Gastroesophageal sphincter (tissue), 4 donors: ENCODE measurements around the gene ADGRL1. TPM values are rescaled to one million over a fixed set of nuclear protein-coding genes. Genes with fewer than 3 reads are reported as not detected.
"Not testable (repeated sequence)": the region's sequence is repeated elsewhere in the genome, so short reads cannot be mapped to it uniquely, and the experiment has no call there.

Experiments
- ATAC-seq: fragments of 150-250 bp; one replicate; pipeline ENCODE4 v1.9.1; 2016; ENCODE audit warnings: mild to moderate bottlenecking, moderate library complexity
- H3K27ac ChIP-seq, 4 donors: fragments of 200-600 bp; sonication (generic) in 3 of 4; 1 replicate in 3 of 4; 2 replicates in 1 of 4; pipeline ENCODE4 v1.5.1; 2016 to 2019
- H3K27me3 ChIP-seq: fragments of 200-600 bp; sonication (generic); one replicate; pipeline ENCODE4 v1.5.1; 2019
- H3K36me3 ChIP-seq, 2 donors: fragments of 200-600 bp; sonication (generic); one replicate each; pipeline ENCODE4 v1.5.1; 2019; ENCODE audit warnings: control low read depth in 1 of 2
- H3K4me1 ChIP-seq, 3 donors: fragments of 200-600 bp; sonication (generic); 1 replicate in 2 of 3; 2 replicates in 1 of 3; pipeline ENCODE4 v1.5.1; 2016 to 2019; ENCODE audit warnings: control low read depth in 2 of 3
- H3K4me3 ChIP-seq, 2 donors: fragments of 200-600 bp; sonication (generic); one replicate each; pipeline ENCODE4 v1.5.1; 2019; ENCODE audit warnings: mild to moderate bottlenecking in 1 of 2, moderate library complexity in 1 of 2
- H3K9me3 ChIP-seq, 3 donors: fragments of 200-600 bp; sonication (generic); one replicate each; pipeline ENCODE4 v1.5.1; 2017 to 2019; ENCODE audit warnings: control low read depth in 2 of 3
- CTCF ChIP-seq, 4 experiments: fragments of 200-600 bp in 2 of 4; fragments of 450-650 bp in 2 of 4; sonication (generic) in 1 of 4; IDR thresholded peaks; one replicate each; pipeline ENCODE4 v1.5.1; 2017 to 2019; ENCODE audit warnings: antibody characterized with exemption in 4 of 4, mild to moderate bottlenecking in 2 of 4, moderate library complexity in 2 of 4
- EP300 ChIP-seq: sonication (generic); formaldehyde crosslinking; IDR thresholded peaks from one replicate; pipeline ENCODE4 v1.6.1; 2017; ENCODE audit warnings: antibody characterized with exemption, mild to moderate bottlenecking
- POLR2A ChIP-seq, 2 donors: fragments of 450-650 bp; IDR thresholded peaks; one replicate each; pipeline ENCODE4 v1.6.1; 2017; ENCODE audit warnings: antibody characterized with exemption in 2 of 2, mild to moderate bottlenecking in 2 of 2, moderate library complexity in 1 of 2
- POLR2AphosphoS5 ChIP-seq: sonication (generic); formaldehyde crosslinking; IDR thresholded peaks from one replicate; pipeline ENCODE4 v1.6.1; 2017; ENCODE audit warnings: antibody characterized with exemption
- WGBS, 2 donors: methylation state at CpG; one replicate each; pipeline ENCODE4 v1.1.5; 2018; ENCODE audit warnings: low coverage in 1 of 2; 5-methylcytosine and 5-hydroxymethylcytosine counted together
- total RNA-seq, 4 donors: library from RNA; depleted of rRNA; stranded (reverse); fragments of >200 nt; gene quantifications; one replicate each; pipeline ENCODE4 v1.1.0, GENCODE V29; 2016

ADGRL1 gene
- total RNA-seq, 4 donors from 2014 or later = 13.3 to 47.9 (median 21.1) TPM

DNA sequence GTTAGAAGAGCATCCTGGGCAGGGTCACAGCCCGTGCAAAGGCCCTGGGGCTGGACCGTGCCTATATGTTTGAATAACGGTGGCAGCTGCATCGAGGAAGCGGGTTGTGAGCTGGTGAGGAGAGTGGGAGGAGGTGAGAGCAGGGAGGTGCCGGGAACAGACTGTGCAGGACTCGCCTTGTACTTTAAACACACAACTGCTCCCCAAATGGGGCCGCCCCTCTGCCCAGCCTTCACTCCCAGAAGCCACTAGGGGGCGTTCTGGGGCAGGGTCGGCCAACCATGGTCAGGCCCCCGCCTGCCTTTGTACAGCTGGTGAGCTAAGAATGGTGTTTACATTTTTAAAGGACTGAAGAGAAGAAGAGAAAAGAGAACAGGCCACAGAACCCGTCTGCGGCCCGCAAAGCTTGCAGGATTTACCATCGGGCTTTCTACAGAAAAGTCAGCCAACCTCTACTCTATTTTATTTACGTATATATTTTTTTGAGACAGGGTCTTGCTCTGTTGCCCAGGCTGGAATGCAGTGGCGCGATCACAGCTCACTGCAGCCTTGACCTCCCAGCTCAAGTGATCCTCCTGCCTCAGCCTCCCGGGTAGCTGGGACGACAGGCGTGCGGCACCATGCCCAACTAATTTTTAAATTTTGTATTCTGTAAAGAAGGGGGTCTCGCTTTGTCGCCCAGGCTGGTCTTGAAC, 5.7 kb downstream of the ADGRL1 start:
- ATAC-seq = peak; percentile 68
- H3K4me3 ChIP-seq, H3K27me3 ChIP-seq, H3K9me3 ChIP-seq, H3K36me3 ChIP-seq: not testable (repeated sequence)
- whole genome bisulfite sequencing, 2 donors = 53 to 57% methylated on average over 11 to 19 of the region's 24 CpGs
- Histone ChIP-seq H3K4me1 (peaks cover 0 to 42% (median 6%) of the 10 kb centered on the region in 3 donors), H3K27ac (peak overlapping the region in 3 of 4 donors; percentile 52 to 54 (median 54))
- peak in 3 of 4 experiments; percentile 54 to 78 (median 71) for TF ChIP-seq CTCF (IDR thresholded peaks at IDR 0.05)

DNA sequence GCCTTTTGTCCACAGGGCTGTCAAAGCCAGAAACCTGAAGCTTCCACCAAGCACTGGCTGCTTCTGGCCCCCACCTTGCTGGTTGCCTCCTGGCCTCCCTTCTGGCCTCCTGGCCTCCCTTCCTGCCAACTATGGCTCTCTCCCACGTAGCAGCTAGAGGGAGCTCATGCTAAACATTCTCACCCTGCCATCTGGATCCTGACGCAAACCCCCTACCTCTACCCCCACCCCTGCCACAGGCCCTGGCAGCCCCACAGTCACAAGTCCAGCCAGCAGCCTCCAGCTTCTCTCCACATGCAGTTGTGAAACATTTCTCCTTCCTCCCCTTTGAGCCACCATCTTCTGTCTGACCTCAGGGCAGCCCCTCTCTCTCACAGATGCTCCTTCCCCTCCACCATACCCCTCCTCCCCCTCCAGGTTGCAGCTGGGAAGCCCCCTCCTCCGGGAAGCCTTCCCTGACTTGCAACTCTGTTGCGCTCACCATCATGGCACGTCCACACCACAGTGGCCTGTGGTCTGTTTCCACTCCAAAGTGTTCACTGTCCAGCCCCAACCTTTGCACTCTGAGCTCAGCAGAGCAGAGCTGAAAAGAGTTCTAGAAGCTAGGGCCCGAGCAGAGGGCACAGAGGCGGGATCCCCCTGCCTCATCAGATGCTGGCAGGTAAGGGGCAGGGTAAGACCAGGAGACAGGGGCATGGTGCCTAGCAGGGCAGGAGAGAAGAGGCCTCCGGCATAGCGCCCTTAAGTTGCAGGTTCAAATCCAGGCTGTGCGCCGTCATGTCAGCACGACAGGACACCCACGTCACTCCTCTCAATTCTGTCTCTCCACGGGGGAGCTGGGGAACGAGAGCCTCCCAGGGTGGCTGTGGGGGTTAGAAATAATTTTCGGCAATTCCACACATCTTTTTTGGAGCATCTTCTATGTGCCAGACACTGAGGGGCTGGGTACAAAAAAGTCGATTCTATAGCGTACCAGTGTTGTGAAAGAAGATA, 7.3 kb downstream of the ADGRL1 start:
- TF ChIP-seq POLR2A (IDR thresholded peaks at IDR 0.05) (no peak), POLR2AphosphoS5 (no peak), CTCF (IDR thresholded peaks at IDR 0.05) (peak in 1 of 4 experiments; percentile 28), EP300 (no peak)
- no peaks in the 10 kb centered on the region for H3K27me3 ChIP-seq
- H3K36me3 ChIP-seq = no peaks in the 10 kb centered on the region
- H3K4me1 ChIP-seq = peaks cover 0 to 31% (median 0%) of the 10 kb centered on the region in 3 donors
- no peaks in the 10 kb centered on the region for H3K9me3 ChIP-seq
- WGBS, 2 donors = 74 to 78% methylated on average over 10 to 15 of the region's 18 CpGs
- H3K27ac ChIP-seq = no peak overlapping the region
- H3K4me3 ChIP-seq = no peak overlapping the region
- ATAC-seq = no peak

DNA sequence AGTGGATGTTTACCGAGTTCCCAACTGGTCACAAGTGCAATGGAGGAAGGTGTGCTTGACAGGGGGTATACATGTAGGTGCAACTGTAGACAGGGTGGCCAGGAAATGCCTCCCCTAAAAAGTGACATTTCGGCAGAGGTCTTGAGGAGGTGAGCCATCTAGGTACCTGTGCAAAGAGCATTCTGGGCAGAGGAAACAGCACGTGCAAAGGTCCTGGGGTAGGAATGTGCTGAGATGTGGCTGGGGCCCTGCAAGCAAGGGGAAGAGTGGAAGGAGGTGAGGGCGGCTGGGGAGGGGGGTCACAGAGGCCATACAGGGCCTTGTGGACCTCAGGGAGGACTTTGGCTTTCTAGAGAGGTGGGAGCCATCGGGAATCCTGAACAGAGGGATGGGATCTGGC, 8.1 kb downstream of the ADGRL1 start:
- Histone ChIP-seq H3K27ac (no peak overlapping the region), H3K9me3 (no peaks in the 10 kb centered on the region), H3K36me3 (no peaks in the 10 kb centered on the region), H3K27me3 (no peaks in the 10 kb centered on the region), H3K4me1 (peaks cover 0 to 26% (median 0%) of the 10 kb centered on the region in 3 donors), H3K4me3 (no peak overlapping the region)
- 70 to 91% methylated on average over 2 to 5 of the region's 5 CpGs for WGBS, 2 donors
- no peak for ATAC-seq
- TF ChIP-seq POLR2AphosphoS5 (no peak), CTCF (IDR thresholded peaks at IDR 0.05) (no peak)

GRCh38 chr19:14197288-14197687, 8.7 kb downstream of the ADGRL1 start:
- peaks cover 0 to 25% (median 0%) of the 10 kb centered on the region in 3 donors for H3K4me1 ChIP-seq
- 79 to 92% methylated on average over 2 to 5 of the region's 7 CpGs for WGBS, 2 donors
- not testable (repeated sequence) for H3K27ac ChIP-seq, H3K36me3 ChIP-seq, H3K4me3 ChIP-seq, H3K27me3 ChIP-seq, H3K9me3 ChIP-seq, ATAC-seq

DNA sequence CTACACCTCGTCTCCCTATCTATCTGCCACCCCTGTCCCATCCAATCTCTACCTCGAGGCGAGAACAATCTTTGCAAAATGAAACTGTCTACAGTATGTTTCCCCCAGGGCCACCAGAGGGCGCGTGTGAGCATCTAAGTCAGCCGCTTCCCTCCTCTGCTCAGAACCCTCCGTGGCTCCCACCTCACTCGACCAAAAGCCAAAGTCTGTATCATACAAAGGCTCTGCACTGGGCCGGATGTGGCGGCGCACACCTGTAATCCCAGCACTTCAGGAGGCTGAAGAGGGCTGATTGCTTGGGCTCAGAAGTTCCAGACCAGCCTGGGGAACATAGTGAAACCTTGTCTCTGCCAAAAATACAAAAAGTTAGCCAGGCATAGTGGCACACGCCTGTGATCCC, 9.9 kb downstream of the ADGRL1 start:
- 28% methylated on average over 3 of the region's 12 CpGs; no CpG with 5 or more reads in 1 of the 2 donors for WGBS, 2 donors
- H3K27ac ChIP-seq, H3K27me3 ChIP-seq, H3K4me3 ChIP-seq, H3K36me3 ChIP-seq, H3K9me3 ChIP-seq: not testable (repeated sequence)
- TF ChIP-seq CTCF (IDR thresholded peaks at IDR 0.05) = peak in 3 of 4 experiments; percentile 50 to 69 (median 66)
- ATAC-seq = peak; percentile 52
- H3K4me1 ChIP-seq = peaks cover 0 to 17% (median 0%) of the 10 kb centered on the region in 3 donors

GRCh38 chr19:14195216-14195615, 10.8 kb downstream of the ADGRL1 start:
- ATAC-seq, H3K9me3 ChIP-seq, H3K4me1 ChIP-seq, H3K36me3 ChIP-seq, H3K27ac ChIP-seq, H3K4me3 ChIP-seq, H3K27me3 ChIP-seq: not testable (repeated sequence)
- WGBS, 2 donors = no CpG with 5 or more reads among the region's 12 CpGs
